GM12891 (cell line): ENCODE data around the gene IL32.

Experiments
- POLR2A ChIP-seq: IDR thresholded peaks from 2 replicates; pipeline ENCODE4 v1.6.1; 2011; ENCODE audit warnings: low read depth, low read length, control low read depth
- POLR2AphosphoS5 ChIP-seq: IDR thresholded peaks from 2 replicates; pipeline ENCODE4 v1.6.1; 2011; ENCODE audit warnings: low read depth, low read length, control low read depth

DNA sequence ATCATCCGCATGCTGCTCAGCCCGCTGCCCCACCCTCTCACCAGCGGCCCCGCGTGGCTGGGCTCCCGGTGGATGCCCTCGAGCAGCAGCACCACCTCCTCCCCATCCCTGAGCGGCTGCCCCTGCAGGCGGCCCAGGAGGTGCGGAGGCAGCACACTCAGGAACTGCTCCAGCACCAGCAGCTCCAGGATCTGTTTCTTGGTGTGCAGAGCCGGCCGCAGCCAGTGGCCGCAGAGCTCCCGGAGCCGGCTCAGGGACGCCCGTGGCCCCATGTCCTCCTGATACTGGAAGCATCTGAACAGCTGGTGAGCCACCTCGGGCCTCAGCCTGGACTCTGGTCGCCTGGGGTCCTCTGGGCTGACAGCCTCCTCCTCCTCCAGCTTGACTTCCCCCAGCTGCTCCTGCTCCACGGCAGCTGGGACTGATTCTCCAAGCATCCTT, 27.1 kb downstream of the IL32 start:
- no peak for TF ChIP-seq POLR2A
- no peak for TF ChIP-seq POLR2AphosphoS5
